ENCODE data around the gene MECR. TPM values are rescaled to one million over a fixed set of nuclear protein-coding genes. Genes with fewer than 3 reads are reported as not detected.

The MECR gene
- total and polyA plus RNA-seq, 10 of the 15 experiments (the other 5 are each of a cell fraction or from before 2014, with no cell fraction given) = 7.6 to 66.3 (median 38.7) TPM

DNA sequence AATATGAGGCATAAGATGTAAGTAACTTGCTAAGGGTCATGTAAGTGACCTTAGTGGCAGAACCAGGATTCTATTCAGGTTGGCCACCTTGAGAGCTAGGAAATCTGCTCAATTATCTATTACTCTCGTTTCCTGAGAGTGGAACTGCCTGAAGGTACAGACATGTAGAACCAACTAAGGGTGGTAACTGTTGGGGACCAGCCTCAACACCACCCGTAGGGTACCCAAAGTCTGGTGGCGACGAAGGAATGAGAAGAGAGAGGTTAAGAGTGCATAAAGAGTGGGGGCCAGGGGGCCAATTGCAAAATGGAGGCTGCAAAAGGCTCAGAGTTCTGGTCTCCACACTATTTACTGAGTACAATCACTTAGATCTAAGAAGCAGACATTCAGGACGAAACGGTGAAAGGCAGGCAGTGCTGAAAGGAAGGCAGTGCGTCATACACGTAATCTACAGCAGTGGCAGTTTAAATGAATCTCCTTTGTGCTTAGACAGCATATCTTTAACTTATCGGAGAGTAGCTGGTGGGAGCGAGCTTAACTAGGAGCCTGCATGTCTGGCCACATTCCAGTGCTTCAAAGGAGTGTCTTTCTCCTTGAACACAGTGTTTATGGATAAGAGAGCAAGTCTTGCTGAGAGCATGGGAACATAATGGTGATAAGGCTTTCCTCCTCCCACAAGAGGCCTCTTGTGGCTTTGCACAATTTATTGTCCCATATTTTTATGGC, 74.0 kb downstream of the MECR start (continued):
- TF ChIP-seq PRDM15 (CRISPR knock-in tag; IDR thresholded peaks at IDR 0.05) (no peak), TCF7 (IDR thresholded peaks at IDR 0.05; ENCODE audit: borderline replicate concordance) (no peak), CHD1 (IDR thresholded peaks at IDR 0.05; ENCODE audit: low read depth, low read length) (no peak), SP1 (IDR thresholded peaks at IDR 0.05; ENCODE audit: low read depth, low read length) (no peak), PAX8 (IDR thresholded peaks at IDR 0.05) (no peak), IRF3 (IDR thresholded peaks at IDR 0.05) (no peak), ESRRA (IDR thresholded peaks at IDR 0.05; ENCODE audit: low read length) (no peak), BCL11A (IDR thresholded peaks at IDR 0.05; ENCODE audit: low read depth, low read length) (no peak), JUND (IDR thresholded peaks at IDR 0.05; ENCODE audit: low read depth, low read length) (no peak)
- TF ChIP-seq, protein P1, sequence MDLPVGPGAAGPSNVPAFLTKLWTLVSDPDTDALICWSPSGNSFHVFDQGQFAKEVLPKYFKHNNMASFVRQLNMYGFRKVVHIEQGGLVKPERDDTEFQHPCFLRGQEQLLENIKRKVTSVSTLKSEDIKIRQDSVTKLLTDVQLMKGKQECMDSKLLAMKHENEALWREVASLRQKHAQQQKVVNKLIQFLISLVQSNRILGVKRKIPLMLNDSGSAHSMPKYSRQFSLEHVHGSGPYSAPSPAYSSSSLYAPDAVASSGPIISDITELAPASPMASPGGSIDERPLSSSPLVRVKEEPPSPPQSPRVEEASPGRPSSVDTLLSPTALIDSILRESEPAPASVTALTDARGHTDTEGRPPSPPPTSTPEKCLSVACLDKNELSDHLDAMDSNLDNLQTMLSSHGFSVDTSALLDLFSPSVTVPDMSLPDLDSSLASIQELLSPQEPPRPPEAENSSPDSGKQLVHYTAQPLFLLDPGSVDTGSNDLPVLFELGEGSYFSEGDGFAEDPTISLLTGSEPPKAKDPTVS (IDR thresholded peaks at IDR 0.05; ENCODE audit: low read depth, low read length) = no peak
